Epithelial cell of esophagus (primary cell): ENCODE results near the gene CSNK2A2.

Source experiments
- DNase-seq: peaks from one replicate; pipeline ENCODE4 v3.0.0; 2010; ENCODE audit warnings: low read depth
- H3K4me3 ChIP-seq: 2 replicates; pipeline ENCODE4 v1.5.1; 2011; ENCODE audit warnings: mild to moderate bottlenecking, low read length, control low read depth
- CTCF ChIP-seq: IDR thresholded peaks from 2 replicates; pipeline ENCODE4 v1.5.1; 2011; ENCODE audit warnings: low read depth, mild to moderate bottlenecking, low read length, control low read depth, inconsistent platforms; ENCODE audit not compliant: insufficient read depth; ENCODE audit errors: missing control alignments

CSNK2A2 gene

GRCh38 chr16:58152246-58152868, 45.5 kb downstream of the CSNK2A2 start:
- DNase-seq, result no peak
- no peak overlapping the region for H3K4me3 ChIP-seq
- no peak for TF ChIP-seq CTCF

DNA sequence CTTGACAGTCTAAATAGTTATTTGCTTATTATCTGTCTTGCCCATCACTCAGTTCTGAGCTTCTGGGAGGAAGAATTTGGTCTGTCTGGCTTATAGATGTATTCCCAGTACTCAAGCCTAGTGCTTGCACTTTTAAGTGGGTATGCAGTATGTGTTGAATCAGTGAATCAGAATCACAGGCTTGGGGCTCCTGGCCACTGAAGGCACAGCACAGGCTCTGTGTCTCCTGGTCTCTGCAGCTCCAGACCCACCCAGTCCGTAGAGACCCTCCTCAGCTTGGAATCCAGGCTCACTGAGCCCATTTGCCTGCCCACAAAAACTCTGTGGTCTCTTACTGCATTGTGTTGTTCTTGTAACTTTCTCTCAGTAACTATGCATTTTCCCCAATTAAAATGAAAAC, 49.4 kb downstream of the CSNK2A2 start:
- no peak overlapping the region for H3K4me3 ChIP-seq
- DNase-seq, result no peak
- TF ChIP-seq CTCF, result no peak

GRCh38 chr16:58148099-58148498, 49.8 kb downstream of the CSNK2A2 start:
- H3K4me3 ChIP-seq, result no peak overlapping the region
- no peak for TF ChIP-seq CTCF
- no peak for DNase-seq

GRCh38 chr16:58138852-58139251, 59.1 kb downstream of the CSNK2A2 start:
- TF ChIP-seq CTCF, result no peak
- H3K4me3 ChIP-seq, result no peak overlapping the region
- DNase-seq, result no peak

GRCh38 chr16:58137581-58137980, 60.3 kb downstream of the CSNK2A2 start:
- no peak overlapping the region for H3K4me3 ChIP-seq
- DNase-seq, result no peak
- no peak for TF ChIP-seq CTCF

- no peak for TF ChIP-seq CTCF
- peak; percentile 100 for DNase-seq
- peak within 1 kb of the TSS; percentile 91 for H3K4me3 ChIP-seq
Measured at GRCh38 chr16:58129097-58129936, 68.6 kb downstream of the CSNK2A2 start, which contains the start of gene CFAP20. Gene CFAP20, minus strand, starts transcription at chr16:58129381. Its CDS starts 266 bp downstream, at chr16:58129115.
